Nephron (organoid): ENCODE data around the gene ABCC3.

Source experiments
- H3K27ac Mint-ChIP-seq, 3 experiments: 2 replicates each; pipeline ENCODE4 v1.8.0; 2020; ENCODE audit warnings: mixed read lengths in 3 of 3, mild to moderate bottlenecking in 2 of 3, moderate library complexity in 1 of 3
- H3K27me3 Mint-ChIP-seq: 2 replicates; pipeline ENCODE4 v1.8.0; 2021; ENCODE audit warnings: low read depth, mild to moderate bottlenecking, moderate library complexity, mixed read lengths
- H3K36me3 Mint-ChIP-seq: 2 replicates; pipeline ENCODE4 v1.8.0; 2020; ENCODE audit warnings: low read depth, mixed read lengths
- H3K4me1 Mint-ChIP-seq: 2 replicates; pipeline ENCODE4 v1.8.0; 2020; ENCODE audit warnings: mixed read lengths
- H3K4me3 Mint-ChIP-seq, 3 experiments: 2 replicates each; pipeline ENCODE4 v1.8.0; 2020; ENCODE audit warnings: mild to moderate bottlenecking in 3 of 3, mixed read lengths in 3 of 3, moderate library complexity in 2 of 3
- H3K9me3 Mint-ChIP-seq: 2 replicates; pipeline ENCODE4 v1.8.0; 2020; ENCODE audit warnings: mixed read lengths
- CTCF ChIP-seq, 3 experiments: fragments of 200-600 bp; sonication (generic); IDR thresholded peaks; one replicate each; pipeline ENCODE4 v1.5.0; 2021; ENCODE audit warnings: antibody characterized with exemption in 3 of 3; ENCODE audit not compliant: unreplicated experiment in 3 of 3

Gene ABCC3

DNA sequence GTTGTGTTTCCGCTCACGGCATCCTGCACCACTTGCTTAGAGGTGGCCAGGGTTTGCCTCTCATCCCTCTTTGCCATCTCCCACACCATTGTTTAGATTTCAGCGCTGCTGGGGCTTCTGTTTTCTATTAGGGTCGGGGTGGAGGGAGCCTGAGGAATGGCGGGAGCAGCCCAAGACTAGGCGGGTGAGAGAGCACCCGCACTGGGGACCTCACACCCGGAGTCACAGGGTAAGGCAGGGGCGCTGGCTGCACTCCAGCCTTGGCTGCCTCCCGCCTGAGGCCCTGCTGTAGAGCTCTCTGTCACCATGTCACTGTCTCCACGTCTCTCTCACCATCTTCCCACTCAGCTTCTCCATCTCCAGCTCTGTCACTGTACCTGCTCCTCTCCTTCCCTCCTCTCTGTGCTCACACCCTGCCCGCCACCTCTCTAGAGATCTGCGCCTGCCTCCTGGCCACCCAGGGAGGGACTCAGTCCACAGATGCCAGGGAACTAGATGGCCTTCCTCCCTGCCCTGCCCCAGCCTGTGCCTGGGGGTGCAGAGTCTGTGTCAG lies 32.8 kb upstream of the ABCC3 start:
- peaks cover 21% of the 10 kb centered on the region for H3K27me3 Mint-ChIP-seq
- no peak overlapping the region for H3K4me3 Mint-ChIP-seq
- H3K4me1 Mint-ChIP-seq: peaks cover 46% of the 10 kb centered on the region
- H3K36me3 Mint-ChIP-seq: peaks cover 27% of the 10 kb centered on the region
- H3K9me3 Mint-ChIP-seq: no peaks in the 10 kb centered on the region
- no peak for TF ChIP-seq CTCF (IDR thresholded peaks at IDR 0.05; ENCODE audit: unreplicated experiment in 3 of 3)
- peak overlapping the region; percentile 18 to 44 (median 20) for H3K27ac Mint-ChIP-seq

DNA sequence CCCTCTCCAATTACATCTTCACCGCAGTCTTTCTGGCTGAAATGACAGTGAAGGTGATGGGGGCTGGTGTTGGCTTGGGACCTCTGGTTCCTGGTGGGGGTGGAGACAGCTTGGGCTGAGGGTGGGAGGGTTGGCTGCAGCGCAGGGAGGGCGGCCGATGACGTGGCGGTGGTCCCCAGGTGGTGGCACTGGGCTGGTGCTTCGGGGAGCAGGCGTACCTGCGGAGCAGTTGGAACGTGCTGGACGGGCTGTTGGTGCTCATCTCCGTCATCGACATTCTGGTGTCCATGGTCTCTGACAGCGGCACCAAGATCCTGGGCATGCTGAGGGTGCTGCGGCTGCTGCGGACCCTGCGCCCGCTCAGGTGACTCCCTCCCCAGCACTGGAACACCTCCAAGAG lies 31.8 kb upstream of the ABCC3 start:
- no peaks in the 10 kb centered on the region for H3K9me3 Mint-ChIP-seq
- TF ChIP-seq CTCF (IDR thresholded peaks at IDR 0.05; ENCODE audit: unreplicated experiment in 3 of 3): no peak
- H3K27ac Mint-ChIP-seq: peak overlapping the region in 2 of 3 experiments; percentile 77 to 89
- peaks cover 26% of the 10 kb centered on the region for H3K36me3 Mint-ChIP-seq
- H3K27me3 Mint-ChIP-seq: peaks cover 27% of the 10 kb centered on the region
- H3K4me1 Mint-ChIP-seq: peaks cover 49% of the 10 kb centered on the region
- H3K4me3 Mint-ChIP-seq: no peak overlapping the region

DNA sequence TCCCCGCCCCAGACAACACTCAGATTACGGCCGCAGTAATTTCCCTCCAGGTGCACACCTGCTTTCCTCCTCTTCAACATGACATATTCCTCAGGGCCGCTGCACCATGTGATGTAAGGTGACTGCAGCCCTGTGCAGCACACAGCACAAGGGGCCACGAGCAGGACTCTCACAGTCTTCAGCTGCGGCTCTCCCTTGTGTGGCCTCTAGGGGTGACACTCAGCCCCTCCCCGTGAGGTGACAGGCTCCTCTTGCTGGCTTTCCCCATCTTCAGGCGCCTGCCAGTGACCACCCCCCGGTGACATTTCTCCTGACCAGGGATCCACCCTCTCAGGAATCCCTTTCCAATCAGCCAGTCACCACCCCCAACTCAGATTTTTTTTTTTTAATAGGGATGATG lies 31.3 kb upstream of the ABCC3 start:
- Mint-ChIP-seq H3K4me3 (no peak overlapping the region), H3K4me1 (peaks cover 49% of the 10 kb centered on the region), H3K27me3 (peaks cover 28% of the 10 kb centered on the region), H3K27ac (peak overlapping the region; percentile 45 to 89 (median 77)), H3K9me3 (no peaks in the 10 kb centered on the region), H3K36me3 (peaks cover 25% of the 10 kb centered on the region)
- TF ChIP-seq CTCF (IDR thresholded peaks at IDR 0.05; ENCODE audit: unreplicated experiment in 3 of 3): no peak

GRCh38 chr17:50604513-50604912 lies 30.2 kb upstream of the ABCC3 start:
- peak overlapping the region in 2 of 3 experiments; percentile 22 to 41 for H3K4me3 Mint-ChIP-seq
- peak in 1 of 3 experiments; percentile 13 for TF ChIP-seq CTCF (IDR thresholded peaks at IDR 0.05; ENCODE audit: unreplicated experiment in 3 of 3)
- H3K27me3 Mint-ChIP-seq: peaks cover 34% of the 10 kb centered on the region
- no peaks in the 10 kb centered on the region for H3K9me3 Mint-ChIP-seq
- peaks cover 29% of the 10 kb centered on the region for H3K36me3 Mint-ChIP-seq
- H3K4me1 Mint-ChIP-seq: peaks cover 56% of the 10 kb centered on the region
- peak overlapping the region; percentile 77 to 94 (median 89) for H3K27ac Mint-ChIP-seq

DNA sequence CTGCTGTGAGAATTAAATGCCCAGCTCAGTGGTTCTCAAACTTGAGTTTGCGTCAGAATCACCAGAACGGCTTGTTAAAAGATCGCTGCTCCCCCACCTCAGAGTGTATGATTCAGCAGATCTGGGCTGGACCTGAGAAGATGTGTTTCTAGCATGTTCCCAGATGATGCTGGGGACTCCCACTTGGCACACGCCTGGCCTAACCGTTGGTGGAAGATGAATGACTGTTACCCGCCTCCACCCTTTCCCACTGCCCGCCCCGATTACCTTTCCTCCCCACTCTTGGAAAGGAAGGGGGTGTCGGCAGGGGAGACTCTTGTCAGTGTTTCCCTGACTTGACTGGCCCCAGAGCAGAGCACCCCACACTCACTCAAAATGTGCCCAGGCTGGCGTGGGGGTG lies 29.3 kb upstream of the ABCC3 start:
- Mint-ChIP-seq H3K4me1 (peaks cover 66% of the 10 kb centered on the region), H3K36me3 (peaks cover 26% of the 10 kb centered on the region), H3K9me3 (no peaks in the 10 kb centered on the region), H3K27me3 (peaks cover 35% of the 10 kb centered on the region), H3K4me3 (peak overlapping the region in 1 of 3 experiments; percentile 5), H3K27ac (peak overlapping the region; percentile 77 to 94 (median 93))
- no peak for TF ChIP-seq CTCF (IDR thresholded peaks at IDR 0.05; ENCODE audit: unreplicated experiment in 3 of 3)

DNA sequence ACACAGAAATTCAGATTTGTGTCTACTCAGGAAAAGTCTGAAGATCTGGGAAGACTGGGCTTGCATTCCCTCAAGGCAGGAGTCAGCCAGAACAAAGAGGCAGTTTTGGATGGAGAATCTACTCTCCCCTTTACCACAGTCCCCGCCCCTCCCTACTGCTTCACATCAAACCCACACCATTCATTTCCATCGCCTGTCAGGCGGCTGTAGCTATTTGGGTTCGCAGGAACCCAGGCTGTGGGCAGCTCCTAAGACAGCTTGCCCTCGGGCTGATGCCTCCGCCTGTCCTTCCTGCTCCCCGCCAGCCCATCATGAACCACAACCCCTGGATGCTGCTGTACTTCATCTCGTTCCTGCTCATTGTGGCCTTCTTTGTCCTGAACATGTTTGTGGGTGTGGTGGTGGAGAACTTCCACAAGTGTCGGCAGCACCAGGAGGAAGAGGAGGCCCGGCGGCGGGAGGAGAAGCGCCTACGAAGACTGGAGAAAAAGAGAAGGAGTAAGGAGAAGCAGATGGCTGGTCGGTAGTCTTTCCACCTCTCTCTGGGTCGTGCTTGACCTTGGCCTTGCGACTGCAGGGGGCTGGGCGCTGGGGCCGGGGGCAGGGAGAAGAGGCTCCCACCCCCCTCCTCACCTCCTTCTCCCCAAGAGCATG lies 27.0 kb upstream of the ABCC3 start:
- no peak for TF ChIP-seq CTCF (IDR thresholded peaks at IDR 0.05; ENCODE audit: unreplicated experiment in 3 of 3)
- Mint-ChIP-seq H3K9me3 (no peaks in the 10 kb centered on the region), H3K27me3 (peaks cover 29% of the 10 kb centered on the region), H3K36me3 (peaks cover 19% of the 10 kb centered on the region), H3K4me1 (peaks cover 55% of the 10 kb centered on the region), H3K4me3 (no peak overlapping the region), H3K27ac (peak overlapping the region in 2 of 3 experiments; percentile 64 to 72)
